Keratinocyte (primary cell): ENCODE data around the gene MASP2.

Experiments
- CTCF ChIP-seq, 3 experiments: IDR thresholded peaks in 1 of 3; conservative IDR thresholded peaks in 1 of 3; optimal IDR thresholded peaks in 1 of 3; 2 replicates in 2 of 3; 3 replicates in 1 of 3; pipeline versions ENCODE3 to v1.5.1; 2011; ENCODE audit warnings: low read length in 3 of 3, mild to moderate bottlenecking in 3 of 3, moderate library complexity in 2 of 3, control low read depth in 1 of 3, inconsistent platforms in 1 of 3; ENCODE audit not compliant: insufficient read depth in 2 of 3; ENCODE audit errors: extremely low read depth in 1 of 3
- EZH2 ChIP-seq: IDR thresholded peaks from one replicate; pipeline ENCODE4 v1.6.1; 2012; ENCODE audit warnings: inconsistent platforms, mild to moderate bottlenecking, low read length, moderate library complexity

GRCh38 chr1:11044086-11044848, 2.8 kb downstream of the MASP2 start:
- TF ChIP-seq CTCF (optimal IDR thresholded peaks at IDR 0.05 in 1 of 3, IDR thresholded peaks at IDR 0.05 in 1 of 3, conservative IDR thresholded peaks at IDR 0.05 in 1 of 3; ENCODE audit: extremely low read depth in 1 of 3, insufficient read depth in 2 of 3, low read length in 3 of 3) (no peak), EZH2 (no peak)
